SKM-1 (cell line): ENCODE measurements around the gene UCP3.

Experiments used
- DNase-seq: peaks from one replicate; lab custom pipeline; 2025; ENCODE audit not compliant: unreplicated experiment; lab: John Stamatoyannopoulos, UW

UCP3 gene

GRCh38 chr11:73956876-73957653 lies 51.8 kb downstream of the UCP3 start:
- no peak for DNase-seq

- no peak for DNase-seq
Observed at GRCh38 chr11:73951797-73952196, 57.1 kb downstream of the UCP3 start.

- peak; percentile 48 for DNase-seq
Observed at GRCh38 chr11:73950869-73951710, 57.8 kb downstream of the UCP3 start, which contains the start of gene DNAJB13. Gene DNAJB13 (plus strand): TSS chr11:73951026. CDS start chr11:73951070, 44 bp downstream.
